ENCODE data around the gene ADAMTS3. TPM values are rescaled to one million over a fixed set of nuclear protein-coding genes. Genes with fewer than 3 reads are reported as not detected.

Gene ADAMTS3
- not detected in 2 replicates for total RNA-seq (2016; rRNA removed; fragmentation: Illumina TruSeq; extraction: Trizol)
- not detected in 2 replicates for total RNA-seq (2016; cell fraction: cytosol; rRNA removed; fragmentation: Illumina TruSeq; extraction: Trizol; ENCODE audit: low read depth)
- not detected in 2 replicates for total RNA-seq (2016; cell fraction: insoluble cytoplasmic fraction; rRNA removed; fragmentation: Illumina TruSeq; extraction: Trizol)
- total RNA-seq (2016; cell fraction: membrane; rRNA removed; fragmentation: Illumina TruSeq; extraction: Trizol), result not detected in 2 replicates
- total RNA-seq (2016; cell fraction: nucleus; rRNA removed; fragmentation: Illumina TruSeq; extraction: Trizol), result not detected in 2 replicates
- polyA plus RNA-seq (2011; rRNA removed), result not detected in 2 replicates
- polyA plus RNA-seq (2011; cell fraction: cytosol; rRNA removed), result not detected in 2 replicates
- not detected in 2 replicates for polyA plus RNA-seq (2011; cell fraction: nucleus; rRNA removed)
- not detected in 2 replicates for polyA plus RNA-seq (2012)
- not detected in 2 replicates for polyA plus RNA-seq (2016; cell fraction: cytosol; fragmentation: Illumina TruSeq; extraction: Trizol; ENCODE audit: low read depth)
- polyA plus RNA-seq (2016; cell fraction: insoluble cytoplasmic fraction; fragmentation: Illumina TruSeq; extraction: Trizol; ENCODE audit: low read depth), result not detected in 2 replicates
- not detected in 2 replicates for polyA plus RNA-seq (2016; cell fraction: membrane; fragmentation: Illumina TruSeq; extraction: Trizol; ENCODE audit: low read depth)
- not detected in 2 replicates for polyA plus RNA-seq (2016; cell fraction: nucleus; fragmentation: Illumina TruSeq; extraction: Trizol; ENCODE audit: insufficient read depth, low read depth)
- polyA minus RNA-seq (2011; rRNA and poly(A)+ RNA removed; ENCODE audit: low replicate concordance), result 0.04 TPM in 1 of 2 replicates, not detected in the other
- not detected in 2 replicates for polyA minus RNA-seq (2011; cell fraction: cytosol; rRNA and poly(A)+ RNA removed)
- not detected in 2 replicates for polyA minus RNA-seq (2011; cell fraction: nucleus; rRNA and poly(A)+ RNA removed)
- not detected for Bru-seq, nascent RNA
- percentile 0 among the genes with signal in this experiment for BruChase-seq, experiment 1, labeled RNA remaining after a 6-hour chase
- percentile 1 among the genes with signal in this experiment for BruChase-seq, experiment 2, labeled RNA remaining after a 2-hour chase
- long read RNA-seq, experiment 1, result 0 reads
- long read RNA-seq, experiment 2, result 0 reads

DNA sequence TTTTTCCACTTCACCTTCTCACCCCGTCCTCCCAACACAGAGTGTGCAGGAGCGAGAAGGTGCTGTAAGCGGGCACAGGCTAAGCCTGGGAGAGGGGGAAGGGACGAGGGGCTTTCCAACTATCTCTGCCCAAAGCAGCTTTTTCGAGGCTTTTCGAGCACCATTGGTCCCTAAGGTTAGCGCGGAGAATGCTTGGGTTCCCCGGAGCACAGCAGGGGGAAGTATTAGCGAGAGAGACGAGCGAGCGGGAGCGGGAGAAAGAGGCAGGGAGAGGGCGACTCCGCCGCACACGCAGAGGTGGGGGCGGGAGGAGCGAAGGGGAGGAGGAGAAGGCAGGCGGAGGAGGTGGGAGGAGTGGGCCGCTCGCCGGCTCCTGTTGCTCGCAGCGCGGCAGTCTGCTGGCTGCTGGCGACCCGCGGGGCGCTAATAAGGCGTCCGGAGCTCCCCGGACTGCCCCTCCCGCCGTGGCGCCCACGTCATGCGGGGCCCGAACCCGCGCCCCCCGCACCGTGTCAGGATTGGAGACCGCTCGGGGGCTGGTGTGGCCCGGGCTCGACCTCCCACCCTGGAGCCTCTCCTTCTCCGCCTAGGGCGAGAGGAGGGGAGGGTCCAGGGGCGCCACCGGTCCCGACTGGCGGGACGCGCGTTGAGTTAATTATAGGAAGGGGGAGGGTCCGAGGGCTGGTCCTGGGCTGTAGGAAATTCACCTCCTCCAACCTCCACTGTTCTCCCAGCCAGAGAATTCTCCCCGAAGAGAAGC, at the start of gene ADAMTS3:
ADAMTS3 (minus strand) TSS at position 263 of the 760 bp plus-strand sequence. CDS start 459 bp downstream, outside the sequence.
- Histone ChIP-seq H3K9me3 (ENCODE audit: low read length) (no peaks in the 10 kb centered on the region), H3K9ac (ENCODE audit: insufficient read depth, low read depth, low read length) (0 out of 2 replicates have a peak within 1 kb of the TSS, but pooled peaks have one; percentile 15), H3K27me3 (ENCODE audit: control insufficient read depth in 1 of 2, insufficient read depth in 2 of 2, low read length in 2 of 2) (peaks cover 5 to 27% of the 10 kb centered on the region in 2 experiments), H3K79me2 (ENCODE audit: insufficient read depth, low read length) (no peaks in the 10 kb centered on the region), H3K36me3 (replicated peaks in 1 of 2; ENCODE audit: control insufficient read depth in 1 of 2, insufficient read depth in 2 of 2, low read length in 2 of 2) (no peaks in the 10 kb centered on the region), H3K4me1 (ENCODE audit: insufficient read depth, low read length) (peaks cover 16% of the 10 kb centered on the region), H3K4me2 (ENCODE audit: low read depth, low read length) (peak within 1 kb of the TSS; percentile 76), H4K20me1 (ENCODE audit: insufficient read depth, low read length) (no peaks in the 10 kb centered on the region), H2AFZ (ENCODE audit: low read length) (no peak within 1 kb of the TSS), H3K27ac (ENCODE audit: extremely low read length, insufficient read depth, low read length) (no peak within 1 kb of the TSS), H3K4me3 (replicated peaks in 1 of 3; ENCODE audit: insufficient read depth in 1 of 3, low read depth in 2 of 3, low read length in 3 of 3) (peak within 1 kb of the TSS; percentile 46 to 64 (median 55); a peak in 5 of 6 replicates)
- ATAC-seq, result peak; percentile 84
- no peak for DNase-seq (ENCODE audit: low spot score)
- CTCF ChIA-PET (ENCODE audit: low intra/inter-chr PET ratio, low total read pairs), result no interaction called here
- BruUV-seq (replicated peaks), result no TSS peak
- in situ Hi-C loops (cut with HindIII; ENCODE audit: extremely low pct_ligation_motif_present, low pct_unique_long_range_greater_than_20kb) (no loop called here), intact Hi-C loops (cut with micrococcal nuclease; ENCODE audit: unreplicated experiment) (no loop called here)
- 1% methylated on average over 43 of the region's 59 CpGs for WGBS (ENCODE audit: low lambda C conversion rate)
- POLR2A ChIA-PET, result no interaction called here
- no peak for FAIRE-seq
- 0 out of 2 replicates have a peak, but pooled peaks have one; percentile 12 for TF ChIP-seq NFKB2 (CRISPR knock-in tag; IDR thresholded peaks at IDR 0.05; ENCODE audit: borderline replicate concordance)
- TF ChIP-seq HNRNPLL (IDR thresholded peaks at IDR 0.05; ENCODE audit: low read depth, low read length, poor library complexity, severe bottlenecking), result peak; percentile 60
- TF ChIP-seq MTA1 (CRISPR knock-in tag; IDR thresholded peaks at IDR 0.05; ENCODE audit: borderline replicate concordance), result 0 out of 2 replicates have a peak, but pooled peaks have one; percentile 21
- TF ChIP-seq, protein P1, sequence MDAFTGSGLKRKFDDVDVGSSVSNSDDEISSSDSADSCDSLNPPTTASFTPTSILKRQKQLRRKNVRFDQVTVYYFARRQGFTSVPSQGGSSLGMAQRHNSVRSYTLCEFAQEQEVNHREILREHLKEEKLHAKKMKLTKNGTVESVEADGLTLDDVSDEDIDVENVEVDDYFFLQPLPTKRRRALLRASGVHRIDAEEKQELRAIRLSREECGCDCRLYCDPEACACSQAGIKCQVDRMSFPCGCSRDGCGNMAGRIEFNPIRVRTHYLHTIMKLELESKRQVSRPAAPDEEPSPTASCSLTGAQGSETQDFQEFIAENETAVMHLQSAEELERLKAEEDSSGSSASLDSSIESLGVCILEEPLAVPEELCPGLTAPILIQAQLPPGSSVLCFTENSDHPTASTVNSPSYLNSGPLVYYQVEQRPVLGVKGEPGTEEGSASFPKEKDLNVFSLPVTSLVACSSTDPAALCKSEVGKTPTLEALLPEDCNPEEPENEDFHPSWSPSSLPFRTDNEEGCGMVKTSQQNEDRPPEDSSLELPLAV (CRISPR knock-in tag; conservative IDR thresholded peaks at IDR 0.05; ENCODE audit: low read depth), result no peak
- TF ChIP-seq, protein P2, sequence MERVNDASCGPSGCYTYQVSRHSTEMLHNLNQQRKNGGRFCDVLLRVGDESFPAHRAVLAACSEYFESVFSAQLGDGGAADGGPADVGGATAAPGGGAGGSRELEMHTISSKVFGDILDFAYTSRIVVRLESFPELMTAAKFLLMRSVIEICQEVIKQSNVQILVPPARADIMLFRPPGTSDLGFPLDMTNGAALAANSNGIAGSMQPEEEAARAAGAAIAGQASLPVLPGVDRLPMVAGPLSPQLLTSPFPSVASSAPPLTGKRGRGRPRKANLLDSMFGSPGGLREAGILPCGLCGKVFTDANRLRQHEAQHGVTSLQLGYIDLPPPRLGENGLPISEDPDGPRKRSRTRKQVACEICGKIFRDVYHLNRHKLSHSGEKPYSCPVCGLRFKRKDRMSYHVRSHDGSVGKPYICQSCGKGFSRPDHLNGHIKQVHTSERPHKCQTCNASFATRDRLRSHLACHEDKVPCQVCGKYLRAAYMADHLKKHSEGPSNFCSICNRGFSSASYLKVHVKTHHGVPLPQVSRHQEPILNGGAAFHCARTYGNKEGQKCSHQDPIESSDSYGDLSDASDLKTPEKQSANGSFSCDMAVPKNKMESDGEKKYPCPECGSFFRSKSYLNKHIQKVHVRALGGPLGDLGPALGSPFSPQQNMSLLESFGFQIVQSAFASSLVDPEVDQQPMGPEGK (CRISPR knock-in tag; IDR thresholded peaks at IDR 0.05), result peak; percentile 13; the same call in 1 of the 2 replicates
- TF ChIP-seq HMG20A (CRISPR knock-in tag; IDR thresholded peaks at IDR 0.05; ENCODE audit: borderline replicate concordance), result no peak
- TF ChIP-seq ARNTL (CRISPR knock-in tag; IDR thresholded peaks at IDR 0.05), result no peak
- TF ChIP-seq, protein P3, sequence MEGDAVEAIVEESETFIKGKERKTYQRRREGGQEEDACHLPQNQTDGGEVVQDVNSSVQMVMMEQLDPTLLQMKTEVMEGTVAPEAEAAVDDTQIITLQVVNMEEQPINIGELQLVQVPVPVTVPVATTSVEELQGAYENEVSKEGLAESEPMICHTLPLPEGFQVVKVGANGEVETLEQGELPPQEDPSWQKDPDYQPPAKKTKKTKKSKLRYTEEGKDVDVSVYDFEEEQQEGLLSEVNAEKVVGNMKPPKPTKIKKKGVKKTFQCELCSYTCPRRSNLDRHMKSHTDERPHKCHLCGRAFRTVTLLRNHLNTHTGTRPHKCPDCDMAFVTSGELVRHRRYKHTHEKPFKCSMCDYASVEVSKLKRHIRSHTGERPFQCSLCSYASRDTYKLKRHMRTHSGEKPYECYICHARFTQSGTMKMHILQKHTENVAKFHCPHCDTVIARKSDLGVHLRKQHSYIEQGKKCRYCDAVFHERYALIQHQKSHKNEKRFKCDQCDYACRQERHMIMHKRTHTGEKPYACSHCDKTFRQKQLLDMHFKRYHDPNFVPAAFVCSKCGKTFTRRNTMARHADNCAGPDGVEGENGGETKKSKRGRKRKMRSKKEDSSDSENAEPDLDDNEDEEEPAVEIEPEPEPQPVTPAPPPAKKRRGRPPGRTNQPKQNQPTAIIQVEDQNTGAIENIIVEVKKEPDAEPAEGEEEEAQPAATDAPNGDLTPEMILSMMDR (CRISPR knock-in tag; IDR thresholded peaks at IDR 0.05), result 0 out of 2 replicates have a peak, but pooled peaks have one; percentile 9
- TF ChIP-seq ZNF263 (CRISPR knock-in tag; IDR thresholded peaks at IDR 0.05), result peak; percentile 92
- TF ChIP-seq SOX6 (IDR thresholded peaks at IDR 0.05), result no peak
- TF ChIP-seq SOX6 (CRISPR knock-in tag; IDR thresholded peaks at IDR 0.05), result no peak
- TF ChIP-seq, protein P4, sequence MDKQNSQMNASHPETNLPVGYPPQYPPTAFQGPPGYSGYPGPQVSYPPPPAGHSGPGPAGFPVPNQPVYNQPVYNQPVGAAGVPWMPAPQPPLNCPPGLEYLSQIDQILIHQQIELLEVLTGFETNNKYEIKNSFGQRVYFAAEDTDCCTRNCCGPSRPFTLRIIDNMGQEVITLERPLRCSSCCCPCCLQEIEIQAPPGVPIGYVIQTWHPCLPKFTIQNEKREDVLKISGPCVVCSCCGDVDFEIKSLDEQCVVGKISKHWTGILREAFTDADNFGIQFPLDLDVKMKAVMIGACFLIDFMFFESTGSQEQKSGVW (CRISPR knock-in tag; IDR thresholded peaks at IDR 0.05; ENCODE audit: borderline replicate concordance), result no peak

Data from HepG2 (cell line).